ENCODE results near the gene PLCH1.

- no peak for TF ChIP-seq CTCF (IDR thresholded peaks at IDR 0.05; ENCODE audit: low read depth, low read length)
- no peak for TF ChIP-seq EZH2phosphoT487 (IDR thresholded peaks at IDR 0.05; ENCODE audit: low read depth)
Measured at GRCh38 chr3:155658006-155658405, 86.9 kb downstream of the PLCH1 start.
